ENCODE results near the gene CDRT15L2.
"Not testable (repeated sequence)": the region's sequence is repeated elsewhere in the genome, so short reads cannot be mapped to it uniquely, and the experiment has no call there.

The CDRT15L2 gene

DNA sequence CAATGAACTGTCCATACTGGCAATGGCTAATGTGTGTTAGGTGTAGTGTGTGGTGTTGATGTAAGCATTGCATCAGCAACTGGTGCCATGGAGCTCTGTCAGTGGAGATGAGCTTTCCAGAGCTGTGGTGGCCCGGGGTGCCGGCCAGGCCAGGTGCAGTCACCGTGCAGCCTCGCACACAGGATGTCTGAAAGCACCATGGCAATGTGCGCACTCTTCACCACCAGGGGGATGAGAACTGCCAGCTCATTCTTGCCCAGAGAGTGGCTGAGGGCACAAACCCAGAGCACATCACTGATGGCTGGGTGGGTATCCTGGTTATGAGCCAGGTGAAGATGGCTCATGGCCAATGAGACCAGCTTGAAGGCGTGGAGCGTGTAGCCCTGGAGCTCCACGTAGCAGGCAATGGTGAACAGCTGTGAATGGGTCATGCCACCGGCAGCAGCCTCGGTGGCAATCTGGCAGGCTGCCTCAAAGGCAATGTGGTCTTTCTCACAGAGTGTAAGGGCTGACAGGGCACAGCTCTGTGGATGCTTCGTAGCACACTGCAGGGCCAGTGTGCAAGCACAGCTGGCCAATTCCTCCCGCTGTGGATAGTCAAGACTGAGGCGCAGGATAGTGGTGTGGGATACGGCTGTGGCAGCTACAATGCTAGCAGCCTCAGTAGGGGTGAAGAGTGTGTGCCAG, 4.5 kb downstream of the CDRT15L2 start:
- DNase-seq, result not testable (repeated sequence)

DNA sequence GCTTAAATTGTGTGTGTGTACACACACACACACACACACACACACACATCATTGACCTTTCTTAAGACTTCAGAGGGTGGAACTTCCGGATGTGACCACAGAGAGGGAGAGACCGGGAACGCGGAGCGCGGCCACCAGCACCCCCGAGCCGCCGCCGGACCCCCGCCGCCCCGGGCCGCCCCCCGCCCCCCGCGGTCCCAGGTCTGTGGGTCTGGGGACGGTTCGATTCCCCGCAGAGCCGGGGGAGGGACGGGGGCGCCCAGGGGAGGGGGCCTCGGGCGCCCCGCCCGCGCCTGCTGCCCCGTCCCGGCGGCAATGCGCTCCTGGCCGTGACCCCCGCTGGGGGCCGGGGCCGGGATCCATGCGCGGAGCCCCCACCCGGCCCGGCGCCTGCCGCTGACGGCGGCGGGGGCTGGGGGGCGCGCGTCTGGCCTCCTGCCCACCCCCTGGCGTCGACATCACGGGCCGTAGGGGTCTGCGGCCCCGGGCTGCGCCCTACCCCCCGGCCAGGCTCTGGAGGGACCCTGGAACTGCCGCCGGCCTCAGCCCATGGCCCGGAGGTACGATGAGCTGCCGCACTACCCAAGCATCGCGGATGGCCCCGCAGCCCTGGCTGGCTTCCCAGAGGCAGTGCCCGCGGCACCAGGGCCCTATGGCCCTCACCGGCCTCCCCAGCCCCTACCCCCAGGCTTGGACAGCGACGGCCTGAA, 9.4 kb downstream of the CDRT15L2 start:
- DNase-seq, result not testable (repeated sequence)

DNA sequence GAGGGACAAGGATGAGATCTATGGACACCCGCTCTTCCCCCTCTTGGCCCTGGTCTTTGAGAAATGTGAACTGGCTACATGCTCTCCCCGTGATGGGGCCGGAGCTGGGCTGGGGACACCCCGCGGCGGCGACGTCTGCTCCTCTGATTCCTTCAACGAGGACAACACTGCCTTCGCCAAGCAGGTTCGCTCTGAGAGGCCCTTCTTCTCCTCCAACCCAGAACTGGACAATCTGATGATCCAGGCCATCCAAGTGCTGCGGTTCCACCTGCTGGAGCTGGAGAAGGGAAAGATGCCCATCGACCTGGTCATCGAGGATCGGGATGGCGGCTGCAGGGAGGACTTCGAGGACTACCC, 9.9 kb downstream of the CDRT15L2 start:
- DNase-seq, result not testable (repeated sequence)

DNA sequence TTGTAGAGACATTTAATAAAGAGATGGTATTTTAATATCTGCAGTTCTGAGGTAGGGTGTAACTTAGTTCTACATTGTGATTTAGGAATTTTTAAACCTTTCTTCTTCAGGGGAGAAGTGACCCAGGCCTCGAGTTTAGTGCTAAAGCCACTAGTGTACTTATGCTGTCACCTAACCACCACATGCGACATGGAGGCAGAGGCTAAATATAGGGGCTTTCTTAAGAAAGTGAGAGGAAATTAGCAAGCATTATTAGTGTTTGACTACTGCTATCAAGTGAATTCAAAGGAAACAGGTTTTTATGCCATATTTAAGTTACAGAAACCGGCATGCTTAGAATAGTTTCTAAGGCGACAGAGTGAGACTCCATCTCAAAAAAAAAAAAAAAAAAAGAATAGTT, 11.5 kb downstream of the CDRT15L2 start:
- DNase-seq, result not testable (repeated sequence)

DNA sequence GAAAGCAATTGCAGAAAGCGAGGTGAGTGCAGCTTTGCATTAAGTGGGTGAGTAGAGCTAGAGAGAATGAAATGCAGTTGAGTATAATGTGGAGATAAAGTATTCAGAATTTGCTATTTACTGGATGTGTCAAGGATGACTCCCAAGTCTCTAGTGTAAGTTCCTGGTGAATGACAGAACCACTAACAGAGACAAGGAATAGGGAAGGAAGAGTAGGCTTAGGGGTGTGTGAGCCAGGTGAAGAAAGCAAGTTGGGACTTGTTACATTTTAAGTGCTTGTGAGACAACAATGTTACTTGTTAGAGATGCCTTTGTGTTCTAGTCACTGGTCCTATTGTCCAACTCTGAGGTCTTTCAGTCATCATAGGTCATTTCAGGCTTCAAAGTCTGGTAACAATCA, 26.0 kb downstream of the CDRT15L2 start:
- not testable (repeated sequence) for DNase-seq

DNA sequence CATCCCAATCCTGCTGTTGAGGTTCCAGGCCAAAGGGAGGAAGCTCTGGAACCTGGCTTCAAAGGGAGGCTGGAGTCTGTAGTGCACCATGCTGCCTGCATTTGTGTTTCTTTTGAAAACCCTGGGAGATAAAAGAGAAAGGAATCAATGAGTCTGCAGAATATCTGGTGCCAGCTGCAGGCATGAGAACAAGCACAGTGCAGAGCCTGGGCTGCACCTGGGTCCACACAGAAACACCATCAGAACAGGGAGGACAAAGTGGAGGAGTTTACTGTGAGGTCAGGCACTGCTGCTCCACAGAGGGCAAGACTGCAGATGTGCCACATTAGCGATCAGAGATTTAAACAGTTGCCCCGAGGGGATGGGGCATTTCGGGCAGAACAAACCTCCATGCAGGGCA, 30.0 kb downstream of the CDRT15L2 start:
- DNase-seq, result not testable (repeated sequence)

DNA sequence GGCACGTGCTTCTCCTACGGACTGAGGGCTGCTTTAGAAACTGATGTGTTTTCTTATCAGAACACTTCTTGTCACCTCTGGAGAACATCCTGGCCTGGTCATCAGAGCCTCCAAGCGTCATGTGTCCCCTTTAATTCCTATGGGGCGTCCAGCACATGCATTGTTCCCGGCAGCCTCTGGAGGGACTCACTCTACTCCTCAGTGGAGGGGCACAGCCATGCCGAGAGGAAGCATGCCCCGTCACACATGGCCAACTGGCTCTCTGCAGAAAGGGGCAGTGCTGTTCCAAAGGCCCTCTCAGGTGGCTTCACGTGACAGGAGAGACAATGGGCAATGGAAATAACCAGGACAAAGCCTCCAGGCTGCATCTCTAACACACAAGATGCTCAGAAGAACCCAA, 31.8 kb downstream of the CDRT15L2 start:
- DNase-seq, result no peak

DNA sequence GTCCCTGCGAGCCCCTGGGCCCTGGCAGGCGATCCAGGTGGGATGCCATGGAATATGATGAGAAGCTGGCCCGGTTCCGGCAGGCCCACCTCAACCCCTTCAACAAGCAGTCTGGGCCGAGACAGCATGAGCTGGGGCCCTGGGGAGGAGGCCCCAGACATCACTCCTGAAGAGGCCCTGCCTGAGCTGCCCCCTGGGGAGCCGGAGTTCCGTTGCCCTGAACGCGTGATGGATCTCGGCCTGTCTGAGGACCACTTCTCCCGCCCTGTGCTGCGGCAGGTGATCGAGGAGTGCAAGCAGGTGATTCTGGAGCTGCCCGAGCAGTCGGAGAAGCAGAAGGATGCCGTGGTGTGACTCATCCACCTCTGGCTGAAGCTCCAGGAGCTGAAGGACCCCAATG, 33.1 kb downstream of the CDRT15L2 start:
- no peak for DNase-seq

DNA sequence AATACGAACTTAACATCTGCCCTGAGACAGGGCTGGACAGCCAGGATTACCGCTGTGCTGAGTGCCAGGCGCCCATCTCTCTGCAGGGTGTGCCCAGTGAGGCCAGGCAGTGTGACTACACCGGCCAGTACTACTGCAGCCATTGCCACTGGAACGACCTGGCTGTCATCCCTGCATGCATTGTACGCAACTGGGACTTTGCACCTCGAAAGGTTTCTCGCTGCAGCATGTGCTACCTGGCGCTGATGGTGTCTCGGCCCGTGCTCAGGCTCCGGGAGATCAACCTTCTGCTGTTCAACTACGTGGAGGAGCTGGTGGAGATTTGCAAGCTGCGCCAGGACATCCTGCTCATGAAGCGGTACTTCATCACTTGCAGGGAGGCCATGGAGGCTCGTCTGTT, 33.7 kb downstream of the CDRT15L2 start:
- no peak for DNase-seq

DNA sequence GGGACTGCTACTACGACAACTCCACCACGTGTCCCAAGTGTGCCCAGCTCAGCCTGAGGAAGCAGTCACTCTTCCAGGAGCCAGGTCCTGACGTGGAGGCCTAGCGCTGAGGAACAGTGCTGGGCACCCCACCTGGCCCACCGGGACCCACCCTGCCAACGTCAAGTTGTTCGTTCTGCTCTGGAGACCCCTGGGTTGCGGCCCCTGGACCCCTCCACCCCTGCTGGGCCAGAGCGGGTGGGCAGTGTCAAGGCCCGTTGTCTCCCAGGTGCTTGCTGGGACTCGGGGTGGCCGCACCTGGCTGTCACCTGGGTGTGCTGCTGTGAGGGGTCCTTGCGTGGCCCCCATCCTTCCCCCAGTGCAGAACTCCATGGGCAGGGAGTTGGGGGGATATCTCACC, 34.4 kb downstream of the CDRT15L2 start:
- no peak for DNase-seq

DNA sequence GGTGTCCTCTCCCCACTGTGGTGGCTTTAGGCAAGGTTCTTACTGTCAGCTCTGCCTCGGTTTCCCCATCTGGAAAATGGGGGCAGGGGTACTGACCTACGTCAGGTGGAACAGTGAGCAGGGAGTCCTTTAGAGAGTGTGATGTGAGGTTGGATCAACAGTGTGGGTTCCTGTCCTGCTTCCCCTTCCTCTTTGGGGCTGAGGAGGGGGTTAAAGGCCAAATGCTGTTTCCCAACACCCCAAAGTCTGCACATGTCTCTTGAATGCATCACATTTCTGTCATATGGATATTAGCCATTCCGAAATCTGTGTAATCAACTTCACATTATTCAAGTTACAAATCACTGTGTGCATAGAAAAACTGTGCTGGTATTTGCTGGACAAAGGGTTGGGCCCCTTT, 35.9 kb downstream of the CDRT15L2 start:
- DNase-seq, result not testable (repeated sequence)

Data from right forelimb (tissue), 1 donor.